Neural cell (in vitro differentiated cells): ENCODE data around the gene SPTB. TPM values are rescaled to one million over a fixed set of nuclear protein-coding genes. Genes with fewer than 3 reads are reported as not detected.

Experiments used
- H2AFZ ChIP-seq: fragments of 200-600, 300-800 bp; sonication (generic), shearing (Covaris generic); 2 replicates; pipeline ENCODE4 v1.6.0; 2014; ENCODE audit warnings: low read depth, mild to moderate bottlenecking, antibody characterized with exemption, low read length, moderate library complexity
- H3F3A ChIP-seq: fragments of 200-600 bp; shearing (Covaris generic); 2 replicates; pipeline ENCODE4 v1.6.1; 2016; ENCODE audit warnings: mild to moderate bottlenecking, moderate library complexity, mixed read lengths, antibody characterized with exemption, low read length; ENCODE audit not compliant: insufficient read depth, poor library complexity, severe bottlenecking
- H3K27ac ChIP-seq: fragments of 200-600, 300-800 bp; sonication (generic), shearing (Covaris generic); 2 replicates; pipeline ENCODE4 v1.5.1; 2014; ENCODE audit warnings: mild to moderate bottlenecking, low read length, moderate library complexity
- H3K27me3 ChIP-seq: fragments of 300-800, 200-600 bp; sonication (generic), shearing (Covaris generic); 2 replicates; pipeline ENCODE4 v1.6.0; 2014; ENCODE audit warnings: mild to moderate bottlenecking, low read depth, low read length, moderate library complexity; ENCODE audit not compliant: insufficient read depth
- H3K36me3 ChIP-seq: fragments of 300-800, 200-600 bp; sonication (generic), shearing (Covaris generic); 2 replicates; pipeline ENCODE4 v1.5.1; 2014; ENCODE audit warnings: mild to moderate bottlenecking, antibody characterized with exemption, low read length, moderate library complexity; ENCODE audit not compliant: insufficient read depth
- H3K4me2 ChIP-seq: fragments of 300-800, 200-600 bp; sonication (generic), shearing (Covaris generic); 2 replicates; pipeline ENCODE4 v1.6.0; 2014; ENCODE audit warnings: mild to moderate bottlenecking, low read length
- H3K4me3 ChIP-seq: fragments of 300-800, 200-600 bp; sonication (generic), shearing (Covaris generic); 2 replicates; pipeline ENCODE4 v1.5.1; 2014; ENCODE audit warnings: mild to moderate bottlenecking, low read length, moderate library complexity
- H3K79me2 ChIP-seq: fragments of 200-600 bp; shearing (Covaris generic); replicated peaks from 2 replicates; pipeline ENCODE4 v1.6.0; 2014; ENCODE audit warnings: mild to moderate bottlenecking, low read length, moderate library complexity; ENCODE audit not compliant: insufficient read depth
- H3K9ac ChIP-seq: fragments of 300-800, 200-600 bp; sonication (generic), shearing (Covaris generic); 2 replicates; pipeline ENCODE4 v1.6.1; 2016; ENCODE audit warnings: mild to moderate bottlenecking, low read length, mixed read lengths
- H3K9me2 ChIP-seq: fragments of 200-600 bp; shearing (Covaris generic); 2 replicates; pipeline ENCODE4 v1.6.1; 2016; ENCODE audit warnings: mild to moderate bottlenecking, low read length, mixed read lengths; ENCODE audit not compliant: insufficient read depth
- H3K9me3 ChIP-seq: fragments of 200-600, 300-800 bp; sonication (generic), shearing (Covaris generic); 2 replicates; pipeline ENCODE4 v1.6.1; 2016; ENCODE audit warnings: mild to moderate bottlenecking, mixed run types, low read length, moderate library complexity, mixed read lengths
- H4K20me1 ChIP-seq: fragments of 200-600 bp; shearing (Covaris generic); 2 replicates; pipeline ENCODE4 v1.6.1; 2016; ENCODE audit warnings: mild to moderate bottlenecking, mixed run types; ENCODE audit not compliant: insufficient read depth
- CTCF ChIP-seq: fragments of 450-650 bp; IDR thresholded peaks from 2 replicates; pipeline ENCODE4 v1.5.1; 2014; ENCODE audit warnings: antibody characterized with exemption, mild to moderate bottlenecking, moderate library complexity; ENCODE audit not compliant: poor library complexity, severe bottlenecking
- EP300 ChIP-seq: fragments of 450-650 bp; conservative IDR thresholded peaks from 2 replicates; pipeline ENCODE4 v1.6.1; 2014; ENCODE audit warnings: antibody characterized with exemption, mild to moderate bottlenecking, moderate library complexity; ENCODE audit not compliant: poor library complexity, severe bottlenecking
- EZH2 ChIP-seq: fragments of 200-600, 300-800 bp; shearing (Covaris generic), sonication (generic); IDR thresholded peaks from 2 replicates; pipeline ENCODE4 v1.6.1; 2014; ENCODE audit warnings: antibody characterized with exemption, low read length, borderline replicate concordance, mild to moderate bottlenecking; ENCODE audit not compliant: insufficient read depth, poor library complexity, severe bottlenecking
- MXI1 ChIP-seq: fragments of 450-650 bp; conservative IDR thresholded peaks from 2 replicates; pipeline ENCODE4 v1.6.1; 2014; ENCODE audit warnings: antibody characterized with exemption, mild to moderate bottlenecking; ENCODE audit not compliant: poor library complexity, severe bottlenecking
- POLR2AphosphoS5 ChIP-seq: IDR thresholded peaks from 2 replicates; pipeline ENCODE4 v1.6.1; 2012
- RAD21 ChIP-seq: fragments of 450-650 bp; conservative IDR thresholded peaks from 2 replicates; pipeline ENCODE4 v1.6.1; 2014; ENCODE audit warnings: antibody characterized with exemption, mild to moderate bottlenecking, moderate library complexity
- SMC3 ChIP-seq: fragments of 450-650 bp; conservative IDR thresholded peaks from 2 replicates; pipeline ENCODE4 v1.6.1; 2014; ENCODE audit warnings: antibody characterized with exemption, mild to moderate bottlenecking, moderate library complexity; ENCODE audit not compliant: poor library complexity
- TAF1 ChIP-seq: IDR thresholded peaks from 2 replicates; pipeline ENCODE4 v1.6.1; 2012; ENCODE audit warnings: low read depth
- polyA plus RNA-seq: library from polyadenylated mRNA; depleted of rRNA; stranded (reverse); fragments of >200 nt; gene quantifications from 2 replicates; pipeline ENCODE4 v1.2.3, GENCODE V29; 2014
- TF ChIP-seq, protein P1 (sequence below): IDR thresholded peaks from 2 replicates; pipeline ENCODE4 v1.6.1; 2012; ENCODE audit warnings: borderline replicate concordance

SPTB gene
- polyA plus RNA-seq, 1 donor from 2014 or later, result 1.9 TPM

- H3K9ac ChIP-seq, result no peak overlapping the region
- H3K9me2 ChIP-seq, result no peaks in the 10 kb centered on the region
- no peaks in the 10 kb centered on the region for H4K20me1 ChIP-seq
- TF ChIP-seq EP300, result no peak
- no peak for TF ChIP-seq POLR2AphosphoS5
- TF ChIP-seq CTCF, result no peak
- no peak for TF ChIP-seq EZH2
- no peak for TF ChIP-seq RAD21
- TF ChIP-seq SMC3, result no peak
- no peak for TF ChIP-seq TAF1
- no peak for TF ChIP-seq MXI1
- TF ChIP-seq, protein P1, sequence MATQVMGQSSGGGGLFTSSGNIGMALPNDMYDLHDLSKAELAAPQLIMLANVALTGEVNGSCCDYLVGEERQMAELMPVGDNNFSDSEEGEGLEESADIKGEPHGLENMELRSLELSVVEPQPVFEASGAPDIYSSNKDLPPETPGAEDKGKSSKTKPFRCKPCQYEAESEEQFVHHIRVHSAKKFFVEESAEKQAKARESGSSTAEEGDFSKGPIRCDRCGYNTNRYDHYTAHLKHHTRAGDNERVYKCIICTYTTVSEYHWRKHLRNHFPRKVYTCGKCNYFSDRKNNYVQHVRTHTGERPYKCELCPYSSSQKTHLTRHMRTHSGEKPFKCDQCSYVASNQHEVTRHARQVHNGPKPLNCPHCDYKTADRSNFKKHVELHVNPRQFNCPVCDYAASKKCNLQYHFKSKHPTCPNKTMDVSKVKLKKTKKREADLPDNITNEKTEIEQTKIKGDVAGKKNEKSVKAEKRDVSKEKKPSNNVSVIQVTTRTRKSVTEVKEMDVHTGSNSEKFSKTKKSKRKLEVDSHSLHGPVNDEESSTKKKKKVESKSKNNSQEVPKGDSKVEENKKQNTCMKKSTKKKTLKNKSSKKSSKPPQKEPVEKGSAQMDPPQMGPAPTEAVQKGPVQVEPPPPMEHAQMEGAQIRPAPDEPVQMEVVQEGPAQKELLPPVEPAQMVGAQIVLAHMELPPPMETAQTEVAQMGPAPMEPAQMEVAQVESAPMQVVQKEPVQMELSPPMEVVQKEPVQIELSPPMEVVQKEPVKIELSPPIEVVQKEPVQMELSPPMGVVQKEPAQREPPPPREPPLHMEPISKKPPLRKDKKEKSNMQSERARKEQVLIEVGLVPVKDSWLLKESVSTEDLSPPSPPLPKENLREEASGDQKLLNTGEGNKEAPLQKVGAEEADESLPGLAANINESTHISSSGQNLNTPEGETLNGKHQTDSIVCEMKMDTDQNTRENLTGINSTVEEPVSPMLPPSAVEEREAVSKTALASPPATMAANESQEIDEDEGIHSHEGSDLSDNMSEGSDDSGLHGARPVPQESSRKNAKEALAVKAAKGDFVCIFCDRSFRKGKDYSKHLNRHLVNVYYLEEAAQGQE, result no peak
- H3K9me3 ChIP-seq, result no peaks in the 10 kb centered on the region
- H3K27ac ChIP-seq, result no peak overlapping the region
- no peaks in the 10 kb centered on the region for H3K36me3 ChIP-seq
- H3K4me3 ChIP-seq, result no peak overlapping the region
- no peak overlapping the region for H3K4me2 ChIP-seq
- H3K27me3 ChIP-seq, result no peaks in the 10 kb centered on the region
- H3F3A ChIP-seq, result no peaks in the 10 kb centered on the region
- H2AFZ ChIP-seq, result no peak overlapping the region
- no peaks in the 10 kb centered on the region for H3K79me2 ChIP-seq
These were observed 83.3 kb downstream of the SPTB start for GRCh38 chr14:64796369-64796768.

GRCh38 chr14:64795921-64796320 lies 83.8 kb downstream of the SPTB start:
- Histone ChIP-seq H3K9me2 (no peaks in the 10 kb centered on the region), H3K79me2 (no peaks in the 10 kb centered on the region), H3K27ac (no peak overlapping the region), H3K4me2 (no peak overlapping the region), H3K9me3 (no peaks in the 10 kb centered on the region), H3K4me3 (no peak overlapping the region), H3K27me3 (no peaks in the 10 kb centered on the region), H4K20me1 (no peaks in the 10 kb centered on the region), H3K36me3 (no peaks in the 10 kb centered on the region), H2AFZ (no peak overlapping the region), H3F3A (no peaks in the 10 kb centered on the region), H3K9ac (no peak overlapping the region)
- TF ChIP-seq CTCF, result no peak
- TF ChIP-seq RAD21, result no peak
- no peak for TF ChIP-seq TAF1
- TF ChIP-seq EZH2, result no peak
- no peak for TF ChIP-seq POLR2AphosphoS5
- TF ChIP-seq MXI1, result no peak
- TF ChIP-seq SMC3, result no peak
- TF ChIP-seq EP300, result no peak
- TF ChIP-seq, protein P1, result no peak
